HepG2 (cell line): Measurements from ENCODE around the gene ATP6V0E2. TPM values are rescaled to one million over a fixed set of nuclear protein-coding genes. Genes with fewer than 3 reads are reported as not detected.

Source experiments
- CREB1 ChIP-seq, 2 experiments: fragments of 450-650 bp in 1 of 2; IDR thresholded peaks; 2 replicates each; pipeline ENCODE4 v1.6.1; 2016 to 2017; ENCODE audit warnings: control low read depth in 1 of 2, mild to moderate bottlenecking in 1 of 2, missing compliant biosample characterization in 1 of 2, missing genetic modification characterization in 1 of 2
- KAT2B ChIP-seq: fragments of 150-350 bp; IDR thresholded peaks from 2 replicates; pipeline ENCODE4 v1.6.1; 2014; ENCODE audit warnings: low read depth, low read length, borderline replicate concordance
- NRL ChIP-seq: sonication (generic); formaldehyde crosslinking; IDR thresholded peaks from 2 replicates; pipeline ENCODE4 v1.5.0; 2020; ENCODE audit warnings: missing genetic modification reagents, mild to moderate bottlenecking, moderate library complexity, borderline replicate concordance
- PLRG1 ChIP-seq: fragments of 450-650 bp; conservative IDR thresholded peaks from 2 replicates; pipeline ENCODE4 v1.6.1; 2016
- RBFOX2 ChIP-seq: fragments of 200-400 bp; formaldehyde crosslinking; IDR thresholded peaks from 2 replicates; pipeline ENCODE4 v1.6.1; 2017; ENCODE audit warnings: low read depth, mild to moderate bottlenecking, low read length
- RORA ChIP-seq: sonication (generic); formaldehyde crosslinking; IDR thresholded peaks from 2 replicates; pipeline ENCODE4 v1.5.0; 2020; ENCODE audit warnings: mild to moderate bottlenecking, missing genetic modification reagents, moderate library complexity
- SAFB2 ChIP-seq: sonication (generic); formaldehyde crosslinking; IDR thresholded peaks from 2 replicates; pipeline ENCODE4 v1.5.1; 2020; ENCODE audit warnings: missing genetic modification reagents, low read depth, mild to moderate bottlenecking, borderline replicate concordance
- SOX5 ChIP-seq: IDR thresholded peaks from 2 replicates; pipeline ENCODE4 v1.6.1; 2016; ENCODE audit warnings: borderline replicate concordance
- ZFP62 ChIP-seq: sonication (generic); formaldehyde crosslinking; IDR thresholded peaks from 2 replicates; pipeline ENCODE4 v1.4.0; 2020; ENCODE audit warnings: missing genetic modification reagents
- ZNF572 ChIP-seq: sonication (generic); formaldehyde crosslinking; IDR thresholded peaks from 2 replicates; pipeline ENCODE4 v1.5.1; 2020; ENCODE audit warnings: mild to moderate bottlenecking, missing genetic modification reagents
- ZNF768 ChIP-seq: sonication (generic); formaldehyde crosslinking; IDR thresholded peaks from 2 replicates; pipeline ENCODE4 v1.4.0; 2020; ENCODE audit warnings: missing genetic modification reagents
- ZSCAN20 ChIP-seq: sonication (generic); formaldehyde crosslinking; IDR thresholded peaks from 2 replicates; pipeline ENCODE4 v1.4.0; 2020; ENCODE audit warnings: missing genetic modification reagents, mild to moderate bottlenecking, borderline replicate concordance
- polyA plus RNA-seq, 8 experiments: library from polyadenylated mRNA; depleted of rRNA in 3 of 8; stranded (reverse) in 7 of 8; unstranded in 1 of 8; fragments of >200 nt; fragmentation: Illumina TruSeq in 4 of 8; extraction: Trizol in 4 of 8; gene quantifications; 2 replicates each; pipeline versions ENCODE4 v1.2.1 to v1.2.3, GENCODE V29; 2011 to 2016; ENCODE audit warnings: low read depth in 4 of 8, missing spikeins in 1 of 8, mixed read lengths in 1 of 8; ENCODE audit not compliant: insufficient read depth in 1 of 8
- total RNA-seq, 5 experiments: library from RNA; depleted of rRNA; stranded (reverse); fragments of >200 nt; fragmentation: Illumina TruSeq; extraction: Trizol; gene quantifications; 2 replicates each; pipeline ENCODE4 v1.2.3, GENCODE V29; 2016; ENCODE audit warnings: low read depth in 1 of 5
- TF ChIP-seq, protein P1 (sequence below): sonication (generic); formaldehyde crosslinking; IDR thresholded peaks from 2 replicates; pipeline ENCODE4 v1.4.0; 2020; ENCODE audit warnings: missing genetic modification reagents, mild to moderate bottlenecking, borderline replicate concordance
- TF ChIP-seq, protein P2 (sequence below): sonication (generic); formaldehyde crosslinking; IDR thresholded peaks from 2 replicates; pipeline ENCODE4 v1.4.0; 2020; ENCODE audit warnings: low read depth, mild to moderate bottlenecking, missing genetic modification reagents
- TF ChIP-seq, protein P3 (sequence below): IDR thresholded peaks from 2 replicates; pipeline ENCODE4 v1.6.1; 2016; ENCODE audit warnings: missing compliant biosample characterization, missing genetic modification reagents, borderline replicate concordance
- TF ChIP-seq, protein P4 (sequence below): sonication (generic); formaldehyde crosslinking; IDR thresholded peaks from 2 replicates; pipeline ENCODE4 v1.4.0; 2020; ENCODE audit warnings: missing genetic modification reagents, borderline replicate concordance
- TF ChIP-seq, protein P5 (sequence below): sonication (generic); formaldehyde crosslinking; IDR thresholded peaks from 2 replicates; pipeline ENCODE4 v1.4.0; 2020; ENCODE audit warnings: missing genetic modification reagents

The ATP6V0E2 gene
- total and polyA plus RNA-seq, 2 of the 13 experiments (the other 11 are each of a cell fraction or from before 2014, with no cell fraction given), result 36.8 to 203 TPM

DNA sequence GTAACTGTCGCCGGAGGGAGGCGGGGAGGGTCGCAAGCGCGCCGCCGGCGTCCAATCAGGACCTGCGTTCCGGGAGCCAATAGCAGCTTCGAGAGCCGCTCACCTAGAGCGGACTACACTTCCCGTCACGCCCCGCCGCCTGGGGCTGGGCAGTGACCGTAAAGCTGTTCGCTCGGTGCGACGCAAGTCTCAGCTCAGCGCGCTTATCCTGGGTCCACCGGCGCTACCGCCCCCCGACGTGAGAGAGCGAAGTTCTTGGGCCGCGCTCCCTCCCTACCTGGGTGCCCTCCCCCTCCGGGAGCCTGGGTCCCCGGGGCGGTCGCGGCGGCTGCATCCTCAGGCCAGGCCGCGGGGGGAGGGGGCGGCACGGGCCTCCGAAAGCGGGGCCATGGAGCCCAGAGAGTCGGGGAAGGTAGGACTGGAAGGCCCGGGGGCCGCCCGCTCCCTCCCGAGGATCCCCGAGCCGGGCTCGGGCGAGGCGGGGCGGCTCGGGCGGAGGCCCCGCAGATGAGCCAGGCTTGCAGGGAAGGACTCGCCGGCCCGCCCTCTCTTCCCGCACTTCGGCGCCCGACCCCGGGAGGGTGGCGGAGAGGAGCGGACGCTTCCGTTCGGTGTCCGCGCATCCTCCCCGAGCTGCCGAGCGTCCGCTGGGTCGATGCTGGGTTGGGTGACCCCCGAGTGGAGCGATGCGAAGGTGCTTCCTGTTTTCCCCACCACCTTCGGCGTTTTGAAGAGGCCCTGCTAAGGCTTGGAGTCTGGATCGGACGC is 35.4 kb upstream of the ATP6V0E2 start, which contains the start of gene ZNF862 (continued):
- TF ChIP-seq SAFB2 (CRISPR knock-in tag), result peak; percentile 15
- no peak for TF ChIP-seq NRL (CRISPR knock-in tag)
- no peak for TF ChIP-seq SOX5 (CRISPR knock-in tag)
- TF ChIP-seq ZNF572 (CRISPR knock-in tag), result no peak
- no peak for TF ChIP-seq ZFP62 (CRISPR knock-in tag)
- TF ChIP-seq, protein P1, sequence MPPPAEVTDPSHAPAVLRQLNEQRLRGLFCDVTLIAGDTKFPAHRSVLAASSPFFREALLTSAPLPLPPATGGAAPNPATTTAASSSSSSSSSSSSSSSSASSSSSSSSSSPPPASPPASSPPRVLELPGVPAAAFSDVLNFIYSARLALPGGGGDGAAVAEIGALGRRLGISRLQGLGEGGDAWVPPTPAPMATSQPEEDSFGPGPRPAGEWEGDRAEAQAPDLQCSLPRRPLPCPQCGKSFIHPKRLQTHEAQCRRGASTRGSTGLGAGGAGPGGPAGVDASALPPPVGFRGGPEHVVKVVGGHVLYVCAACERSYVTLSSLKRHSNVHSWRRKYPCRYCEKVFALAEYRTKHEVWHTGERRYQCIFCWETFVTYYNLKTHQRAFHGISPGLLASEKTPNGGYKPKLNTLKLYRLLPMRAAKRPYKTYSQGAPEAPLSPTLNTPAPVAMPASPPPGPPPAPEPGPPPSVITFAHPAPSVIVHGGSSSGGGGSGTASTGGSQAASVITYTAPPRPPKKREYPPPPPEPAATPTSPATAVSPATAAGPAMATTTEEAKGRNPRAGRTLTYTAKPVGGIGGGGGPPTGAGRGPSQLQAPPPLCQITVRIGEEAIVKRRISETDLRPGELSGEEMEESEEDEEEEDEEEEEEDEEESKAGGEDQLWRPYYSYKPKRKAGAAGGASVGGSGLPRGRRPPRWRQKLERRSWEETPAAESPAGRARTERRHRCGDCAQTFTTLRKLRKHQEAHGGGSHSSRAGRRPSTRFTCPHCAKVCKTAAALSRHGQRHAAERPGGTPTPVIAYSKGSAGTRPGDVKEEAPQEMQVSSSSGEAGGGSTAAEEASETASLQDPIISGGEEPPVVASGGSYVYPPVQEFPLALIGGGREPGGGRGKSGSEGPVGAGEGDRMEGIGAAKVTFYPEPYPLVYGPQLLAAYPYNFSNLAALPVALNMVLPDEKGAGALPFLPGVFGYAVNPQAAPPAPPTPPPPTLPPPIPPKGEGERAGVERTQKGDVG (CRISPR knock-in tag), result no peak
- peak; percentile 60; the same call in 1 of the 2 replicates for TF ChIP-seq ZNF768
- TF ChIP-seq, protein P2, sequence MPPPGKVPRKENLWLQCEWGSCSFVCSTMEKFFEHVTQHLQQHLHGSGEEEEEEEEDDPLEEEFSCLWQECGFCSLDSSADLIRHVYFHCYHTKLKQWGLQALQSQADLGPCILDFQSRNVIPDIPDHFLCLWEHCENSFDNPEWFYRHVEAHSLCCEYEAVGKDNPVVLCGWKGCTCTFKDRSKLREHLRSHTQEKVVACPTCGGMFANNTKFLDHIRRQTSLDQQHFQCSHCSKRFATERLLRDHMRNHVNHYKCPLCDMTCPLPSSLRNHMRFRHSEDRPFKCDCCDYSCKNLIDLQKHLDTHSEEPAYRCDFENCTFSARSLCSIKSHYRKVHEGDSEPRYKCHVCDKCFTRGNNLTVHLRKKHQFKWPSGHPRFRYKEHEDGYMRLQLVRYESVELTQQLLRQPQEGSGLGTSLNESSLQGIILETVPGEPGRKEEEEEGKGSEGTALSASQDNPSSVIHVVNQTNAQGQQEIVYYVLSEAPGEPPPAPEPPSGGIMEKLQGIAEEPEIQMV (CRISPR knock-in tag), result peak; percentile 88
- peak; percentile 92 for TF ChIP-seq RBFOX2
- TF ChIP-seq, protein P3, sequence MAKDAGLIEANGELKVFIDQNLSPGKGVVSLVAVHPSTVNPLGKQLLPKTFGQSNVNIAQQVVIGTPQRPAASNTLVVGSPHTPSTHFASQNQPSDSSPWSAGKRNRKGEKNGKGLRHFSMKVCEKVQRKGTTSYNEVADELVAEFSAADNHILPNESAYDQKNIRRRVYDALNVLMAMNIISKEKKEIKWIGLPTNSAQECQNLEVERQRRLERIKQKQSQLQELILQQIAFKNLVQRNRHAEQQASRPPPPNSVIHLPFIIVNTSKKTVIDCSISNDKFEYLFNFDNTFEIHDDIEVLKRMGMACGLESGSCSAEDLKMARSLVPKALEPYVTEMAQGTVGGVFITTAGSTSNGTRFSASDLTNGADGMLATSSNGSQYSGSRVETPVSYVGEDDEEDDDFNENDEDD (CRISPR knock-in tag), result peak; percentile 57; the same call in 1 of the 2 replicates
- TF ChIP-seq, protein P4, sequence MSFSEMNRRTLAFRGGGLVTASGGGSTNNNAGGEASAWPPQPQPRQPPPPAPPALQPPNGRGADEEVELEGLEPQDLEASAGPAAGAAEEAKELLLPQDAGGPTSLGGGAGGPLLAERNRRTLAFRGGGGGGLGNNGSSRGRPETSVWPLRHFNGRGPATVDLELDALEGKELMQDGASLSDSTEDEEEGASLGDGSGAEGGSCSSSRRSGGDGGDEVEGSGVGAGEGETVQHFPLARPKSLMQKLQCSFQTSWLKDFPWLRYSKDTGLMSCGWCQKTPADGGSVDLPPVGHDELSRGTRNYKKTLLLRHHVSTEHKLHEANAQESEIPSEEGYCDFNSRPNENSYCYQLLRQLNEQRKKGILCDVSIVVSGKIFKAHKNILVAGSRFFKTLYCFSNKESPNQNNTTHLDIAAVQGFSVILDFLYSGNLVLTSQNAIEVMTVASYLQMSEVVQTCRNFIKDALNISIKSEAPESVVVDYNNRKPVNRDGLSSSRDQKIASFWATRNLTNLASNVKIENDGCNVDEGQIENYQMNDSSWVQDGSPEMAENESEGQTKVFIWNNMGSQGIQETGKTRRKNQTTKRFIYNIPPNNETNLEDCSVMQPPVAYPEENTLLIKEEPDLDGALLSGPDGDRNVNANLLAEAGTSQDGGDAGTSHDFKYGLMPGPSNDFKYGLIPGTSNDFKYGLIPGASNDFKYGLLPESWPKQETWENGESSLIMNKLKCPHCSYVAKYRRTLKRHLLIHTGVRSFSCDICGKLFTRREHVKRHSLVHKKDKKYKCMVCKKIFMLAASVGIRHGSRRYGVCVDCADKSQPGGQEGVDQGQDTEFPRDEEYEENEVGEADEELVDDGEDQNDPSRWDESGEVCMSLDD (CRISPR knock-in tag), result no peak
- peak; percentile 56; the same call in 1 of the 2 replicates for TF ChIP-seq ZSCAN20 (CRISPR knock-in tag)
- no peak for TF ChIP-seq PLRG1
- peak; percentile 74 for TF ChIP-seq CREB1 (IDR thresholded peaks at IDR 0.05)
- peak; percentile 72 for TF ChIP-seq CREB1 (CRISPR knock-in tag; IDR thresholded peaks at IDR 0.05)
- TF ChIP-seq RORA (CRISPR knock-in tag), result no peak
- TF ChIP-seq, protein P5, sequence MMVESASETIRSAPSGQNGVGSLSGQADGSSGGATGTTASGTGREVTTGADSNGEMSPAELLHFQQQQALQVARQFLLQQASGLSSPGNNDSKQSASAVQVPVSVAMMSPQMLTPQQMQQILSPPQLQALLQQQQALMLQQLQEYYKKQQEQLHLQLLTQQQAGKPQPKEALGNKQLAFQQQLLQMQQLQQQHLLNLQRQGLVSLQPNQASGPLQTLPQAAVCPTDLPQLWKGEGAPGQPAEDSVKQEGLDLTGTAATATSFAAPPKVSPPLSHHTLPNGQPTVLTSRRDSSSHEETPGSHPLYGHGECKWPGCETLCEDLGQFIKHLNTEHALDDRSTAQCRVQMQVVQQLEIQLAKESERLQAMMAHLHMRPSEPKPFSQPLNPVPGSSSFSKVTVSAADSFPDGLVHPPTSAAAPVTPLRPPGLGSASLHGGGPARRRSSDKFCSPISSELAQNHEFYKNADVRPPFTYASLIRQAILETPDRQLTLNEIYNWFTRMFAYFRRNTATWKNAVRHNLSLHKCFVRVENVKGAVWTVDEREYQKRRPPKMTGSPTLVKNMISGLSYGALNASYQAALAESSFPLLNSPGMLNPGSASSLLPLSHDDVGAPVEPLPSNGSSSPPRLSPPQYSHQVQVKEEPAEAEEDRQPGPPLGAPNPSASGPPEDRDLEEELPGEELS (CRISPR knock-in tag), result no peak
- TF ChIP-seq KAT2B, result no peak
